SK-N-DZ (cell line): ENCODE measurements around the gene GHSR. TPM values are rescaled to one million over a fixed set of nuclear protein-coding genes. Genes with fewer than 3 reads are reported as not detected.

Experiments
- DNase-seq: peaks from one replicate; pipeline ENCODE4 v3.0.0-alpha.2; 2015; ENCODE audit warnings: low spot score
- polyA plus RNA-seq, 2 experiments: library from polyadenylated mRNA; depleted of rRNA; stranded (reverse); fragments of >200 nt; gene quantifications; 2 replicates each; pipeline ENCODE4 v1.2.3, GENCODE V29; 2014

GHSR gene
- not detected in 2 replicates for polyA plus RNA-seq (2014; cell fraction: cytosol; rRNA removed)
- polyA plus RNA-seq (2014; cell fraction: nucleus; rRNA removed) = not detected in 2 replicates

- no peak for DNase-seq
These were observed at the start of gene GHSR for GRCh38 chr3:172447611-172448579. Gene GHSR, minus strand, starts transcription at chr3:172448456. Its CDS starts 43 bp downstream, at chr3:172448413.

- DNase-seq = peak; percentile 51
These were observed 42.0 kb upstream of the GHSR start for GRCh38 chr3:172490198-172490669.

- DNase-seq = no peak
These were observed 29.9 kb upstream of the GHSR start for GRCh38 chr3:172478116-172478515.

GRCh38 chr3:172476347-172476746 is 28.1 kb upstream of the GHSR start:
- no peak for DNase-seq

- no peak for DNase-seq
These were observed 27.4 kb upstream of the GHSR start for GRCh38 chr3:172475703-172476102.

GRCh38 chr3:172471903-172472302 is 23.6 kb upstream of the GHSR start:
- no peak for DNase-seq

- DNase-seq = no peak
These were observed 22.3 kb upstream of the GHSR start for GRCh38 chr3:172470588-172470987.

- no peak for DNase-seq
These were observed 19.0 kb upstream of the GHSR start for GRCh38 chr3:172467170-172467824.

GRCh38 chr3:172466553-172467130 is 18.4 kb upstream of the GHSR start:
- no peak for DNase-seq

GRCh38 chr3:172465281-172465680 is 17.0 kb upstream of the GHSR start:
- DNase-seq = no peak

GRCh38 chr3:172464306-172464705 is 16.1 kb upstream of the GHSR start:
- DNase-seq = no peak

GRCh38 chr3:172461530-172462138 is 13.4 kb upstream of the GHSR start:
- peak; percentile 43 for DNase-seq

GRCh38 chr3:172456404-172456803 is 8.1 kb upstream of the GHSR start:
- no peak for DNase-seq

- no peak for DNase-seq
These were observed 5.9 kb upstream of the GHSR start for GRCh38 chr3:172454180-172454579.

GRCh38 chr3:172449466-172450149 is 1.4 kb upstream of the GHSR start:
- DNase-seq = peak; percentile 26

- DNase-seq = no peak
These were observed 607 bp upstream of the GHSR start for GRCh38 chr3:172448661-172449465.

GRCh38 chr3:172446198-172446597 is 2.1 kb downstream of the GHSR start:
- no peak for DNase-seq

- no peak for DNase-seq
These were observed 3.4 kb downstream of the GHSR start for GRCh38 chr3:172444821-172445220.

- DNase-seq = no peak
These were observed 5.7 kb downstream of the GHSR start for GRCh38 chr3:172442606-172443005.

- no peak for DNase-seq
These were observed 6.7 kb downstream of the GHSR start for GRCh38 chr3:172441581-172441980.
